Naive thymus-derived CD4-positive, alpha-beta T cell (primary cell): ENCODE data around the gene CREBBP. TPM values are rescaled to one million over a fixed set of nuclear protein-coding genes. Genes with fewer than 3 reads are reported as not detected.
"Not testable (repeated sequence)": the region's sequence is repeated elsewhere in the genome, so short reads cannot be mapped to it uniquely, and the experiment has no call there.

Experiments used
- ATAC-seq: fragments of 150-1000 bp; cut with Tn5 transposase; 2 replicates; pipeline ENCODE4 v1.10.0; 2021; ENCODE audit warnings: mild to moderate bottlenecking, moderate library complexity
- CTCF ChIA-PET: fragments of 350-600 bp; sonication (Branson Sonifier 250); formaldehyde crosslinking; loops from one replicate; lab custom pipeline; 2021; ENCODE audit warnings: antibody characterized with exemption; lab: Charles Lee
- POLR2A ChIA-PET: fragments of 350-600 bp; sonication (Branson Sonifier 250); formaldehyde crosslinking; loops from one replicate; lab custom pipeline; 2021; ENCODE audit warnings: antibody characterized with exemption, inconsistent platforms; lab: Charles Lee
- DNase-seq, 9 donors: peaks; one replicate each; pipeline versions ENCODE4 v3.0.0 to v3.0.0-alpha.2; 2020 to 2022; ENCODE audit warnings: mixed read lengths in 1 of 9
- H3K27ac ChIP-seq: one replicate; pipeline ENCODE4 v1.7.0; 2013; ENCODE audit warnings: mild to moderate bottlenecking, low read depth, low read length, moderate library complexity
- H3K27me3 ChIP-seq, 2 donors: one replicate each; pipeline ENCODE4 v1.7.0; 2013; ENCODE audit warnings: low read length in 2 of 2, mild to moderate bottlenecking in 2 of 2, moderate library complexity in 2 of 2; ENCODE audit not compliant: control insufficient read depth in 2 of 2, insufficient read depth in 2 of 2
- H3K36me3 ChIP-seq, 3 experiments: 1 replicate in 2 of 3; 2 replicates in 1 of 3; pipeline ENCODE4 v1.7.0; 2013; ENCODE audit warnings: low read length in 3 of 3, mild to moderate bottlenecking in 3 of 3, moderate library complexity in 1 of 3; ENCODE audit not compliant: insufficient read depth in 3 of 3, control insufficient read depth in 2 of 3
- H3K4me1 ChIP-seq, 2 donors: one replicate each; pipeline ENCODE4 v1.7.0; 2013; ENCODE audit warnings: low read length in 2 of 2, mild to moderate bottlenecking in 2 of 2, moderate library complexity in 1 of 2; ENCODE audit not compliant: control insufficient read depth in 2 of 2, insufficient read depth in 2 of 2
- H3K4me3 ChIP-seq: 2 replicates; pipeline ENCODE4 v1.7.0; 2013; ENCODE audit warnings: mild to moderate bottlenecking, low read length
- H3K9me3 ChIP-seq, 3 experiments: 1 replicate in 2 of 3; 2 replicates in 1 of 3; pipeline ENCODE4 v1.7.0; 2013; ENCODE audit warnings: low read length in 3 of 3; ENCODE audit not compliant: control insufficient read depth in 2 of 3
- H3K27ac Mint-ChIP-seq, 9 donors: one replicate each; pipeline ENCODE4 v1.8.0; 2020 to 2022; ENCODE audit warnings: mixed read lengths in 9 of 9, mild to moderate bottlenecking in 8 of 9, moderate library complexity in 5 of 9, inconsistent platforms in 2 of 9
- H3K27me3 Mint-ChIP-seq, 5 donors: one replicate each; pipeline ENCODE4 v1.8.0; 2021 to 2022; ENCODE audit warnings: mixed read lengths in 5 of 5, mild to moderate bottlenecking in 1 of 5
- H3K36me3 Mint-ChIP-seq, 5 donors: one replicate each; pipeline ENCODE4 v1.8.0; 2020 to 2022; ENCODE audit warnings: mixed read lengths in 5 of 5, mild to moderate bottlenecking in 3 of 5, inconsistent platforms in 1 of 5
- H3K4me1 Mint-ChIP-seq, 7 donors: one replicate each; pipeline ENCODE4 v1.8.0; 2020 to 2022; ENCODE audit warnings: mixed read lengths in 7 of 7, mild to moderate bottlenecking in 3 of 7, inconsistent platforms in 1 of 7
- H3K4me3 Mint-ChIP-seq, 10 donors: one replicate each; pipeline ENCODE4 v1.8.0; 2020 to 2022; ENCODE audit warnings: mild to moderate bottlenecking in 10 of 10, mixed read lengths in 10 of 10, moderate library complexity in 6 of 10, inconsistent platforms in 2 of 10
- H3K9me3 Mint-ChIP-seq, 11 donors: one replicate each; pipeline ENCODE4 v1.8.0; 2020 to 2022; ENCODE audit warnings: mixed read lengths in 11 of 11, mild to moderate bottlenecking in 4 of 11, inconsistent platforms in 1 of 11, moderate library complexity in 1 of 11
- intact Hi-C, 2 donors: fragments of 100-400 bp; cut with micrococcal nuclease; formaldehyde crosslinking; loops; one replicate each; pipeline ENCODE4 v1.15.1; 2023
- polyA plus RNA-seq, 2 donors: library from polyadenylated mRNA; unstranded; fragments of 300-500 nt; fragmentation: Illumina TruSeq; gene quantifications; one replicate each; pipeline ENCODE4 v1.2.3, GENCODE V29; 2021
- total RNA-seq, 6 experiments: library from RNA in 5 of 6; stranded (reverse) in 5 of 6; gene quantifications; 1 replicate in 5 of 6; 2 replicates in 1 of 6; pipeline ENCODE4 v1.2.3 and lab custom pipeline; 2021 to 2026

CREBBP gene
- total and polyA plus RNA-seq, 7 experiments from 2014 or later, result 10.5 to 194 (median 126) TPM

GRCh38 chr16:3915426-3916260, 35.1 kb upstream of the CREBBP start:
- ChIA-PET POLR2A (no interaction called here), CTCF (no interaction called here)
- no peak for ATAC-seq

GRCh38 chr16:3912897-3913296, 32.4 kb upstream of the CREBBP start:
- no peaks in the 10 kb centered on the region for H3K4me1 ChIP-seq
- ChIA-PET POLR2A (no interaction called here), CTCF (no interaction called here)
- Mint-ChIP-seq H3K4me1 (peaks cover 0 to 3% (median 0%) of the 10 kb centered on the region in 7 donors), H3K27me3 (peaks cover 0 to 3% (median 0%) of the 10 kb centered on the region in 5 donors), H3K9me3 (peaks cover 0 to 10% (median 0%) of the 10 kb centered on the region in 11 donors), H3K4me3 (no peak overlapping the region), H3K27ac (no peak overlapping the region), H3K36me3 (no peaks in the 10 kb centered on the region)
- no peaks in the 10 kb centered on the region for H3K27me3 ChIP-seq
- no peak for DNase-seq
- H3K27ac ChIP-seq, result no peak overlapping the region
- no peaks in the 10 kb centered on the region for H3K9me3 ChIP-seq
- H3K36me3 ChIP-seq, result no peaks in the 10 kb centered on the region
- ATAC-seq, result no peak
- intact Hi-C loops, result no loop called here
- no peak overlapping the region for H3K4me3 ChIP-seq

More at GRCh38 chr16:3915426-3916260, 35.1 kb upstream of the CREBBP start:
- Mint-ChIP-seq H3K27me3 (peaks cover 0 to 9% (median 7%) of the 10 kb centered on the region in 5 donors), H3K9me3 (peaks cover 0 to 25% (median 9%) of the 10 kb centered on the region in 11 donors), H3K27ac (no peak overlapping the region), H3K4me3 (no peak overlapping the region), H3K36me3 (peaks cover 3 to 8% (median 5%) of the 10 kb centered on the region in 5 donors), H3K4me1 (no peaks in the 10 kb centered on the region)
- no peak overlapping the region for H3K27ac ChIP-seq
- no peak overlapping the region for H3K4me3 ChIP-seq
- no peaks in the 10 kb centered on the region for H3K36me3 ChIP-seq
- H3K4me1 ChIP-seq, result no peaks in the 10 kb centered on the region
- DNase-seq, result no peak
- intact Hi-C loops, result no loop called here
- peaks cover 0 to 13% (median 0%) of the 10 kb centered on the region in 3 experiments for H3K9me3 ChIP-seq
- H3K27me3 ChIP-seq, result no peaks in the 10 kb centered on the region

GRCh38 chr16:3912373-3912772, 31.9 kb upstream of the CREBBP start:
- H3K4me1 ChIP-seq, result no peaks in the 10 kb centered on the region
- ATAC-seq (no peak), DNase-seq (no peak)
- H3K36me3 ChIP-seq, result no peaks in the 10 kb centered on the region
- ChIA-PET CTCF (no interaction called here), POLR2A (no interaction called here)
- Mint-ChIP-seq H3K9me3 (peaks cover 0 to 6% (median 0%) of the 10 kb centered on the region in 11 donors), H3K4me1 (peaks cover 0 to 3% (median 0%) of the 10 kb centered on the region in 7 donors), H3K27ac (no peak overlapping the region), H3K4me3 (no peak overlapping the region), H3K27me3 (peaks cover 0 to 3% (median 0%) of the 10 kb centered on the region in 5 donors), H3K36me3 (no peaks in the 10 kb centered on the region)
- no peak overlapping the region for H3K27ac ChIP-seq
- no peak overlapping the region for H3K4me3 ChIP-seq
- intact Hi-C loops, result no loop called here
- H3K9me3 ChIP-seq, result no peaks in the 10 kb centered on the region
- no peaks in the 10 kb centered on the region for H3K27me3 ChIP-seq

GRCh38 chr16:3911741-3912140, 31.2 kb upstream of the CREBBP start:
- H3K27ac ChIP-seq, H3K4me3 ChIP-seq, H3K27ac Mint-ChIP-seq, ATAC-seq, H3K27me3 Mint-ChIP-seq, H3K27me3 ChIP-seq, H3K4me1 ChIP-seq, intact Hi-C loops, H3K4me1 Mint-ChIP-seq, H3K36me3 ChIP-seq, CTCF ChIA-PET, POLR2A ChIA-PET, H3K36me3 Mint-ChIP-seq, H3K9me3 ChIP-seq, DNase-seq, H3K4me3 Mint-ChIP-seq, H3K9me3 Mint-ChIP-seq: not testable (repeated sequence)

- POLR2A ChIA-PET, result no interaction called here
- Mint-ChIP-seq H3K4me1 (peaks cover 0 to 3% (median 0%) of the 10 kb centered on the region in 7 donors), H3K36me3 (no peaks in the 10 kb centered on the region), H3K27me3 (peaks cover 0 to 6% (median 0%) of the 10 kb centered on the region in 5 donors), H3K9me3 (no peaks in the 10 kb centered on the region), H3K27ac (no peak overlapping the region), H3K4me3 (no peak overlapping the region)
- H3K9me3 ChIP-seq, result no peaks in the 10 kb centered on the region
- H3K27ac ChIP-seq, result no peak overlapping the region
- H3K36me3 ChIP-seq, result no peaks in the 10 kb centered on the region
- no peak for ATAC-seq
- no peaks in the 10 kb centered on the region for H3K4me1 ChIP-seq
- intact Hi-C loops, result no loop called here
- CTCF ChIA-PET, result interaction anchor here (0.6 kb wide), 1 partner anchor 114 kb away, joined by 3 read pairs; no protein-coding TSS in a partner anchor
- no peak overlapping the region for H3K4me3 ChIP-seq
- no peaks in the 10 kb centered on the region for H3K27me3 ChIP-seq
- DNase-seq, result no peak
Measured at GRCh38 chr16:3909791-3910583, 29.5 kb upstream of the CREBBP start.

GRCh38 chr16:3908951-3909437, 28.5 kb upstream of the CREBBP start:
- H3K36me3 Mint-ChIP-seq, result no peaks in the 10 kb centered on the region
- Histone ChIP-seq H3K4me3 (no peak overlapping the region), H3K9me3 (no peaks in the 10 kb centered on the region), H3K27ac (no peak overlapping the region), H3K27me3 (no peaks in the 10 kb centered on the region), H3K36me3 (no peaks in the 10 kb centered on the region), H3K4me1 (no peaks in the 10 kb centered on the region)
- no peak overlapping the region for H3K4me3 Mint-ChIP-seq
- H3K27ac Mint-ChIP-seq, result no peak overlapping the region
- peaks cover 0 to 3% (median 0%) of the 10 kb centered on the region in 5 donors for H3K27me3 Mint-ChIP-seq
- ATAC-seq (no peak), DNase-seq (no peak)
- POLR2A ChIA-PET, result no interaction called here
- CTCF ChIA-PET, result no interaction called here
- peaks cover 0 to 3% (median 0%) of the 10 kb centered on the region in 7 donors for H3K4me1 Mint-ChIP-seq
- H3K9me3 Mint-ChIP-seq, result no peaks in the 10 kb centered on the region
- intact Hi-C loops, result no loop called here
